Hepatocyte (in vitro differentiated cells): ENCODE measurements around the gene TIAM1. TPM values are rescaled to one million over a fixed set of nuclear protein-coding genes. Genes with fewer than 3 reads are reported as not detected.

Experiments
- DNase-seq: peaks from one replicate; pipeline ENCODE4 v3.0.0-alpha.2; 2016; ENCODE audit warnings: low spot score
- H2AFZ ChIP-seq: fragments of 200-600 bp; sonication (generic); 2 replicates; pipeline ENCODE4 v1.6.0; 2016; ENCODE audit warnings: antibody characterized with exemption, mild to moderate bottlenecking
- H3K27ac ChIP-seq: fragments of 200-600 bp; sonication (generic); 2 replicates; pipeline ENCODE4 v1.5.1; 2016; ENCODE audit warnings: mild to moderate bottlenecking
- H3K27me3 ChIP-seq: fragments of 200-600 bp; sonication (generic); 2 replicates; pipeline ENCODE4 v1.6.1; 2016
- H3K36me3 ChIP-seq: fragments of 200-600 bp; sonication (generic); replicated peaks from 2 replicates; pipeline ENCODE4 v1.5.1; 2016; ENCODE audit warnings: low read depth; ENCODE audit not compliant: insufficient read depth
- H3K4me1 ChIP-seq: fragments of 200-600 bp; sonication (generic); 2 replicates; pipeline ENCODE4 v1.5.1; 2016; ENCODE audit warnings: mild to moderate bottlenecking, moderate library complexity; ENCODE audit not compliant: insufficient read depth
- H3K4me2 ChIP-seq: fragments of 200-600 bp; sonication (generic); 2 replicates; pipeline ENCODE4 v1.6.0; 2016
- H3K4me3 ChIP-seq: fragments of 200-600 bp; sonication (generic); 2 replicates; pipeline ENCODE4 v1.5.1; 2016; ENCODE audit warnings: mild to moderate bottlenecking
- H3K79me2 ChIP-seq: fragments of 200-600 bp; sonication (generic); 2 replicates; pipeline ENCODE4 v1.6.0; 2017; ENCODE audit warnings: mild to moderate bottlenecking
- H3K9me2 ChIP-seq: fragments of 200-600 bp; sonication (generic); replicated peaks from 2 replicates; pipeline ENCODE4 v1.6.0; 2017; ENCODE audit warnings: mild to moderate bottlenecking; ENCODE audit not compliant: insufficient read depth
- H3K9me3 ChIP-seq: fragments of 200-600 bp; sonication (generic); 2 replicates; pipeline ENCODE4 v1.5.1; 2016; ENCODE audit warnings: low read depth, mild to moderate bottlenecking
- H4K20me1 ChIP-seq: fragments of 200-600 bp; sonication (generic); 2 replicates; pipeline ENCODE4 v1.6.0; 2016; ENCODE audit warnings: mild to moderate bottlenecking; ENCODE audit not compliant: insufficient read depth, poor library complexity, severe bottlenecking
- CTCF ChIP-seq: fragments of 200-600 bp; sonication (generic); IDR thresholded peaks from 2 replicates; pipeline ENCODE4 v1.5.1; 2016; ENCODE audit warnings: antibody characterized with exemption, mild to moderate bottlenecking; ENCODE audit not compliant: poor library complexity
- EZH2 ChIP-seq: fragments of 200-600 bp; sonication (generic); IDR thresholded peaks from 2 replicates; pipeline ENCODE4 v1.6.1; 2016; ENCODE audit warnings: antibody characterized with exemption, mild to moderate bottlenecking, borderline replicate concordance
- EZH2phosphoT487 ChIP-seq: fragments of 200-600 bp; sonication (generic); IDR thresholded peaks from one replicate; pipeline ENCODE4 v1.6.1; 2018; ENCODE audit warnings: antibody characterized with exemption, mild to moderate bottlenecking, low read depth, moderate library complexity; ENCODE audit not compliant: unreplicated experiment, severe bottlenecking
- WGBS: methylation state at CpG from one replicate; pipeline ENCODE4 v1.1.6; 2016; ENCODE audit warnings: low lambda C conversion rate; ENCODE audit errors: missing lambda C conversion rate; 5-methylcytosine and 5-hydroxymethylcytosine counted together
- polyA plus RNA-seq: library from polyadenylated mRNA; unstranded; fragments of >200 nt; fragmentation: Nextera tagmentation; extraction: Ambion mirVana; gene quantifications from 2 replicates; pipeline ENCODE4 v1.2.1, GENCODE V29; 2016
- total RNA-seq: library from RNA; depleted of rRNA; stranded (reverse); fragments of >200 nt; gene quantifications from 2 replicates; pipeline ENCODE4 v1.2.3, GENCODE V29; 2014

The TIAM1 gene
- total and polyA plus RNA-seq, 2 experiments from 2014 or later: 8.8 TPM

GRCh38 chr21:31211836-31212235, 132.2 kb downstream of the TIAM1 start:
- TF ChIP-seq EZH2 (no peak), EZH2phosphoT487 (no peak), CTCF (no peak)
- Histone ChIP-seq H3K79me2 (no peaks in the 10 kb centered on the region), H3K4me3 (no peak overlapping the region), H3K4me2 (no peak overlapping the region), H3K4me1 (no peaks in the 10 kb centered on the region), H3K36me3 (no peaks in the 10 kb centered on the region), H2AFZ (no peak overlapping the region), H3K9me2 (no peaks in the 10 kb centered on the region), H4K20me1 (no peaks in the 10 kb centered on the region), H3K27ac (no peak overlapping the region), H3K27me3 (no peaks in the 10 kb centered on the region), H3K9me3 (no peaks in the 10 kb centered on the region)
- no peak for DNase-seq
- 94% methylated on average over 2 of the region's 2 CpGs for WGBS

GRCh38 chr21:31205412-31205811, 138.6 kb downstream of the TIAM1 start:
- Histone ChIP-seq H3K36me3 (no peaks in the 10 kb centered on the region), H3K4me1 (no peaks in the 10 kb centered on the region), H3K4me2 (no peak overlapping the region), H3K9me3 (no peaks in the 10 kb centered on the region), H3K27me3 (no peaks in the 10 kb centered on the region), H3K79me2 (no peaks in the 10 kb centered on the region), H3K4me3 (no peak overlapping the region), H4K20me1 (no peaks in the 10 kb centered on the region), H2AFZ (no peak overlapping the region), H3K9me2 (no peaks in the 10 kb centered on the region), H3K27ac (no peak overlapping the region)
- WGBS: 82% methylated on average over 1 of the region's 1 CpG
- DNase-seq: no peak
- no peak for TF ChIP-seq EZH2
- TF ChIP-seq EZH2phosphoT487: no peak
- no peak for TF ChIP-seq CTCF

GRCh38 chr21:31204801-31205200, 139.3 kb downstream of the TIAM1 start:
- no peak overlapping the region for H2AFZ ChIP-seq
- no peak for DNase-seq
- H3K4me1 ChIP-seq: no peaks in the 10 kb centered on the region
- H4K20me1 ChIP-seq: no peaks in the 10 kb centered on the region
- H3K9me2 ChIP-seq: no peaks in the 10 kb centered on the region
- TF ChIP-seq CTCF: no peak
- no peak for TF ChIP-seq EZH2phosphoT487
- TF ChIP-seq EZH2: no peak
- H3K4me3 ChIP-seq: no peak overlapping the region
- no peaks in the 10 kb centered on the region for H3K9me3 ChIP-seq
- no peaks in the 10 kb centered on the region for H3K79me2 ChIP-seq
- no peaks in the 10 kb centered on the region for H3K36me3 ChIP-seq
- no peak overlapping the region for H3K4me2 ChIP-seq
- no peaks in the 10 kb centered on the region for H3K27me3 ChIP-seq
- 55% methylated on average over 3 of the region's 3 CpGs for WGBS
- no peak overlapping the region for H3K27ac ChIP-seq

- no peaks in the 10 kb centered on the region for H3K27me3 ChIP-seq
- no peak for TF ChIP-seq CTCF
- no peak for TF ChIP-seq EZH2
- no peak for TF ChIP-seq EZH2phosphoT487
- no peaks in the 10 kb centered on the region for H3K79me2 ChIP-seq
- 68% methylated on average over 5 of the region's 5 CpGs for WGBS
- no peak overlapping the region for H2AFZ ChIP-seq
- H3K9me3 ChIP-seq: no peaks in the 10 kb centered on the region
- no peak overlapping the region for H3K4me2 ChIP-seq
- no peaks in the 10 kb centered on the region for H4K20me1 ChIP-seq
- no peak for DNase-seq
- H3K4me1 ChIP-seq: no peaks in the 10 kb centered on the region
- H3K36me3 ChIP-seq: no peaks in the 10 kb centered on the region
- no peak overlapping the region for H3K27ac ChIP-seq
- no peak overlapping the region for H3K4me3 ChIP-seq
- no peaks in the 10 kb centered on the region for H3K9me2 ChIP-seq
Observed at GRCh38 chr21:31203431-31204054, 140.5 kb downstream of the TIAM1 start.
